ENCODE results near the gene MFSD1. TPM values are rescaled to one million over a fixed set of nuclear protein-coding genes. Genes with fewer than 3 reads are reported as not detected.

Gene MFSD1
- polyA plus RNA-seq, 1 experiment, result 89.9 TPM

GRCh38 chr3:158768881-158769543 is 32.8 kb upstream of the MFSD1 start:
- ChIA-PET CTCF (interaction anchor here (1.1 kb wide), 1 partner anchor 20 kb away, joined by 3 read pairs; no protein-coding TSS in a partner anchor), POLR2A (interaction anchor here (1.3 to 1.4 kb wide), 2 partner anchors 31 to 85 kb away, joined by 3 to 4 read pairs; no protein-coding TSS in a partner anchor)

GRCh38 chr3:158769549-158769948 is 32.3 kb upstream of the MFSD1 start:
- Histone ChIP-seq H3K9me3 (ENCODE audit: control insufficient read depth, insufficient read depth, low read length) (no peaks in the 10 kb centered on the region), H3K27ac (ENCODE audit: low read depth, low read length) (peak overlapping the region; percentile 92), H3K4me3 (ENCODE audit: low read depth, low read length) (no peak overlapping the region), H3K27me3 (ENCODE audit: control insufficient read depth, insufficient read depth, low read length) (no peaks in the 10 kb centered on the region)
- POLR2A ChIA-PET, result interaction anchor here (0.8 to 1.4 kb wide), 3 partner anchors 31 to 86 kb away, joined by 3 to 4 read pairs (median 3); no protein-coding TSS in a partner anchor
- no peak for DNase-seq (ENCODE audit: low read depth, low spot score)
- no peak for TF ChIP-seq CTCF (IDR thresholded peaks at IDR 0.05; ENCODE audit: low read depth, low read length)
- CTCF ChIA-PET, result interaction anchor here (0.9 to 1.4 kb wide), 3 partner anchors 20 to 97 kb away, joined by 5 to 12 read pairs (median 7); partner anchors contain the start of gene LXN

More at GRCh38 chr3:158768881-158769543, 32.8 kb upstream of the MFSD1 start:
- H3K4me3 ChIP-seq (ENCODE audit: low read depth, low read length), result no peak overlapping the region
- H3K27ac ChIP-seq (ENCODE audit: low read depth, low read length), result peak overlapping the region; percentile 95
- H3K27me3 ChIP-seq (ENCODE audit: control insufficient read depth, insufficient read depth, low read length), result no peaks in the 10 kb centered on the region
- TF ChIP-seq CTCF (IDR thresholded peaks at IDR 0.05; ENCODE audit: low read depth, low read length), result no peak
- peak; percentile 92 for DNase-seq (ENCODE audit: low read depth, low spot score)
- H3K9me3 ChIP-seq (ENCODE audit: control insufficient read depth, insufficient read depth, low read length), result no peaks in the 10 kb centered on the region

- ChIA-PET CTCF (interaction anchor here (0.8 to 1.4 kb wide), 4 partner anchors 19 to 110 kb away, joined by 3 to 12 read pairs (median 6); partner anchors contain the start of gene LXN), POLR2A (interaction anchor here (0.8 kb wide), 2 partner anchors 32 to 86 kb away, joined by 3 read pairs; no protein-coding TSS in a partner anchor)
- no peak for TF ChIP-seq CTCF (IDR thresholded peaks at IDR 0.05; ENCODE audit: low read depth, low read length)
- H3K27me3 ChIP-seq (ENCODE audit: control insufficient read depth, insufficient read depth, low read length), result no peaks in the 10 kb centered on the region
- DNase-seq (ENCODE audit: low read depth, low spot score), result peak; percentile 72
- H3K9me3 ChIP-seq (ENCODE audit: control insufficient read depth, insufficient read depth, low read length), result no peaks in the 10 kb centered on the region
- peak overlapping the region; percentile 92 for H3K27ac ChIP-seq (ENCODE audit: low read depth, low read length)
- H3K4me3 ChIP-seq (ENCODE audit: low read depth, low read length), result no peak overlapping the region
Measured at GRCh38 chr3:158769952-158770740, 31.7 kb upstream of the MFSD1 start.

- H3K4me3 ChIP-seq (ENCODE audit: low read depth, low read length), result no peak overlapping the region
- CTCF ChIA-PET, result interaction anchor here (0.8 to 1.5 kb wide), 6 partner anchors 18 to 111 kb away, joined by 3 to 12 read pairs (median 7); no protein-coding TSS in a partner anchor
- no peaks in the 10 kb centered on the region; the same call in 1 of the 2 replicates for H3K9me3 ChIP-seq (ENCODE audit: control insufficient read depth, insufficient read depth, low read length)
- no peak for DNase-seq (ENCODE audit: low read depth, low spot score)
- peak overlapping the region; percentile 92 for H3K27ac ChIP-seq (ENCODE audit: low read depth, low read length)
- POLR2A ChIA-PET, result interaction anchor here (0.8 kb wide), 1 partner anchor 87 kb away, joined by 3 read pairs; no protein-coding TSS in a partner anchor
- TF ChIP-seq CTCF (IDR thresholded peaks at IDR 0.05; ENCODE audit: low read depth, low read length), result no peak
- H3K27me3 ChIP-seq (ENCODE audit: control insufficient read depth, insufficient read depth, low read length), result no peaks in the 10 kb centered on the region
Measured at GRCh38 chr3:158770741-158771350, 31.0 kb upstream of the MFSD1 start.

Data from AG04450 (cell line).